Measurements from ENCODE around the gene RELT. TPM values are rescaled to one million over a fixed set of nuclear protein-coding genes. Genes with fewer than 3 reads are reported as not detected.
A peak's percentile ranks its signal among the peaks of the same experiment; 100 is the strongest.

RELT gene
- total and polyA plus RNA-seq, 9 of the 15 experiments (the other 6 are each of a cell fraction or from before 2014, with no cell fraction given): 1.1 to 20.2 (median 7.4) TPM

DNA sequence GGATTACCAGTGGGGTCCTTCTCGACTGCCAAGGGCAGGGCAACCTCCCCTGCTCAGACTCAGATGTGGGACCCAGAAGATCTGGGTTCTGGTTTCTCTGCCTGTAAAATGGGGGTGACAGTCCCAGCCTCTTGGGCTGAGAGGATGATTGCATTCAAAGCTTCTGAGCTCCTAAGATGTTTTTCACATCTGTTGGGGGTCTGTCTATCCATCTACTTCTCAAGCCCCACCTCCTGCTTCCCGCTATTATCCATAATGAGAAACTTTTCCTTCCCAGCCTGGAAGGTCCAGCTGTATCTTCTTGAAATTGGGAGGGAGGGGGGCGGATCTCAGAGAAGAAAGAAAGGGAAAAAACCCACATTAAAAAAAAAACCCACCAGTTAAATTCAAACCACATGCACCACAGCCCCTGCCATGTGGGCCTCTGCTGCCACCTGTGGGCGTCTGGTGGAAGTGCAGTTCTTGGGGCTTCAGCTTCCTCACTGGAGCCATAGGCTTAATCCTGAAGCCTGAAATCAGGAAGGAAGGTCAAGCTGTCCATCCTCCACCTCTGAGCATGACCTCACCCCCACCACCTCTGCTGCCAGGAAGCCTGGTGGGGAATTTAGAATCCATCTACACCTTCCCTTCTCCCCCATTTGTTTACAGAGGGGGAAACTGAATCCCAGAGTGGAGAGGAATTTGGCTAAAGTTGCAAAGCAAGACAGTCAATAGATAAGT is 40.8 kb upstream of the RELT start (continued):
- TF ChIP-seq, protein P1, sequence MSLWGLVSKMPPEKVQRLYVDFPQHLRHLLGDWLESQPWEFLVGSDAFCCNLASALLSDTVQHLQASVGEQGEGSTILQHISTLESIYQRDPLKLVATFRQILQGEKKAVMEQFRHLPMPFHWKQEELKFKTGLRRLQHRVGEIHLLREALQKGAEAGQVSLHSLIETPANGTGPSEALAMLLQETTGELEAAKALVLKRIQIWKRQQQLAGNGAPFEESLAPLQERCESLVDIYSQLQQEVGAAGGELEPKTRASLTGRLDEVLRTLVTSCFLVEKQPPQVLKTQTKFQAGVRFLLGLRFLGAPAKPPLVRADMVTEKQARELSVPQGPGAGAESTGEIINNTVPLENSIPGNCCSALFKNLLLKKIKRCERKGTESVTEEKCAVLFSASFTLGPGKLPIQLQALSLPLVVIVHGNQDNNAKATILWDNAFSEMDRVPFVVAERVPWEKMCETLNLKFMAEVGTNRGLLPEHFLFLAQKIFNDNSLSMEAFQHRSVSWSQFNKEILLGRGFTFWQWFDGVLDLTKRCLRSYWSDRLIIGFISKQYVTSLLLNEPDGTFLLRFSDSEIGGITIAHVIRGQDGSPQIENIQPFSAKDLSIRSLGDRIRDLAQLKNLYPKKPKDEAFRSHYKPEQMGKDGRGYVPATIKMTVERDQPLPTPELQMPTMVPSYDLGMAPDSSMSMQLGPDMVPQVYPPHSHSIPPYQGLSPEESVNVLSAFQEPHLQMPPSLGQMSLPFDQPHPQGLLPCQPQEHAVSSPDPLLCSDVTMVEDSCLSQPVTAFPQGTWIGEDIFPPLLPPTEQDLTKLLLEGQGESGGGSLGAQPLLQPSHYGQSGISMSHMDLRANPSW (CRISPR knock-in tag; IDR thresholded peaks at IDR 0.05): no peak
- no peak for TF ChIP-seq SUPT5H (IDR thresholded peaks at IDR 0.05)
- TF ChIP-seq RBFOX2 (IDR thresholded peaks at IDR 0.05; ENCODE audit: low read depth, low read length): no peak
- TF ChIP-seq IRF2 (CRISPR knock-in tag; IDR thresholded peaks at IDR 0.05): no peak
- no peak for TF ChIP-seq MTA1 (IDR thresholded peaks at IDR 0.05; ENCODE audit: borderline replicate concordance)
- TF ChIP-seq MYC (IDR thresholded peaks at IDR 0.05; ENCODE audit: low read depth, low read length): peak; percentile 87
- TF ChIP-seq MYC (CRISPR knock-in tag; IDR thresholded peaks at IDR 0.05; ENCODE audit: borderline replicate concordance, low read depth): no peak
- TF ChIP-seq GABPB2 (CRISPR knock-in tag; conservative IDR thresholded peaks at IDR 0.05): no peak
- no peak for TF ChIP-seq GTF2A2 (tag; IDR thresholded peaks at IDR 0.05)
- TF ChIP-seq ZNF609 (CRISPR knock-in tag; IDR thresholded peaks at IDR 0.05; ENCODE audit: borderline replicate concordance): no peak
- TF ChIP-seq RB1 (IDR thresholded peaks at IDR 0.05; ENCODE audit: low read depth): peak; percentile 39; the same call in 1 of the 2 replicates
- no peak for TF ChIP-seq ZNF12 (CRISPR knock-in tag; IDR thresholded peaks at IDR 0.05)
- TF ChIP-seq, protein P2, sequence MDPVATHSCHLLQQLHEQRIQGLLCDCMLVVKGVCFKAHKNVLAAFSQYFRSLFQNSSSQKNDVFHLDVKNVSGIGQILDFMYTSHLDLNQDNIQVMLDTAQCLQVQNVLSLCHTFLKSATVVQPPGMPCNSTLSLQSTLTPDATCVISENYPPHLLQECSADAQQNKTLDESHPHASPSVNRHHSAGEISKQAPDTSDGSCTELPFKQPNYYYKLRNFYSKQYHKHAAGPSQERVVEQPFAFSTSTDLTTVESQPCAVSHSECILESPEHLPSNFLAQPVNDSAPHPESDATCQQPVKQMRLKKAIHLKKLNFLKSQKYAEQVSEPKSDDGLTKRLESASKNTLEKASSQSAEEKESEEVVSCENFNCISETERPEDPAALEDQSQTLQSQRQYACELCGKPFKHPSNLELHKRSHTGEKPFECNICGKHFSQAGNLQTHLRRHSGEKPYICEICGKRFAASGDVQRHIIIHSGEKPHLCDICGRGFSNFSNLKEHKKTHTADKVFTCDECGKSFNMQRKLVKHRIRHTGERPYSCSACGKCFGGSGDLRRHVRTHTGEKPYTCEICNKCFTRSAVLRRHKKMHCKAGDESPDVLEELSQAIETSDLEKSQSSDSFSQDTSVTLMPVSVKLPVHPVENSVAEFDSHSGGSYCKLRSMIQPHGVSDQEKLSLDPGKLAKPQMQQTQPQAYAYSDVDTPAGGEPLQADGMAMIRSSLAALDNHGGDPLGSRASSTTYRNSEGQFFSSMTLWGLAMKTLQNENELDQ (CRISPR knock-in tag; IDR thresholded peaks at IDR 0.05; ENCODE audit: borderline replicate concordance): no peak
- TF ChIP-seq, protein P3, sequence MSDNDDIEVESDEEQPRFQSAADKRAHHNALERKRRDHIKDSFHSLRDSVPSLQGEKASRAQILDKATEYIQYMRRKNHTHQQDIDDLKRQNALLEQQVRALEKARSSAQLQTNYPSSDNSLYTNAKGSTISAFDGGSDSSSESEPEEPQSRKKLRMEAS (CRISPR knock-in tag; IDR thresholded peaks at IDR 0.05): peak; percentile 34; the same call in 1 of the 2 replicates
- TF ChIP-seq ETV1 (tag; conservative IDR thresholded peaks at IDR 0.05; ENCODE audit: low read depth): no peak
- TF ChIP-seq ZFP36 (IDR thresholded peaks at IDR 0.05; ENCODE audit: low read depth, low read length, partially characterized antibody): peak; percentile 8

Data from K562 (cell line).